Jurkat, Clone E6-1 (cell line): Measurements from ENCODE around the gene TEKT4. TPM values are rescaled to one million over a fixed set of nuclear protein-coding genes. Genes with fewer than 3 reads are reported as not detected.
"Not testable (repeated sequence)": the region's sequence is repeated elsewhere in the genome, so short reads cannot be mapped to it uniquely, and the experiment has no call there.

ENCODE experiments used
- DNase-seq: peaks from one replicate; pipeline ENCODE4 v3.0.0-alpha.2; 2011; ENCODE audit warnings: low read depth, low spot score
- H3K4me3 ChIP-seq: 2 replicates; pipeline ENCODE4 v1.5.1; 2011; ENCODE audit warnings: mild to moderate bottlenecking, low read length, control low read depth, moderate library complexity
- polyA plus RNA-seq: library from polyadenylated mRNA; unstranded; fragments of >200 nt; gene quantifications from one replicate; pipeline ENCODE4 v1.2.1, GENCODE V29; 2012; ENCODE audit warnings: missing spikeins; ENCODE audit not compliant: insufficient read length, insufficient read depth

TEKT4 gene
- not detected for polyA plus RNA-seq

- DNase-seq, result no peak
- H3K4me3 ChIP-seq, result no peak within 1 kb of the TSS
Observed at GRCh38 chr2:94871226-94872087, at the start of gene TEKT4. Gene TEKT4 (plus strand): TSS chr2:94871430. CDS start chr2:94871580, 150 bp downstream.

GRCh38 chr2:94839224-94839623 lies 32.0 kb upstream of the TEKT4 start:
- DNase-seq, H3K4me3 ChIP-seq: not testable (repeated sequence)

- DNase-seq, H3K4me3 ChIP-seq: not testable (repeated sequence)
Observed at GRCh38 chr2:94856856-94857255, 14.4 kb upstream of the TEKT4 start.

GRCh38 chr2:94857367-94858162 lies 13.7 kb upstream of the TEKT4 start:
- DNase-seq, H3K4me3 ChIP-seq: not testable (repeated sequence)

GRCh38 chr2:94858163-94858888 lies 12.9 kb upstream of the TEKT4 start:
- not testable (repeated sequence) for H3K4me3 ChIP-seq, DNase-seq

GRCh38 chr2:94861308-94862152 lies 9.7 kb upstream of the TEKT4 start:
- DNase-seq, result no peak
- H3K4me3 ChIP-seq, result no peak overlapping the region

- H3K4me3 ChIP-seq, DNase-seq: not testable (repeated sequence)
Observed at GRCh38 chr2:94862903-94863302, 8.3 kb upstream of the TEKT4 start.

- DNase-seq, result no peak
- H3K4me3 ChIP-seq, result no peak overlapping the region
Observed at GRCh38 chr2:94869131-94869530, 2.1 kb upstream of the TEKT4 start.

GRCh38 chr2:94869552-94870439 lies 1.4 kb upstream of the TEKT4 start:
- no peak for DNase-seq
- H3K4me3 ChIP-seq, result no peak overlapping the region

GRCh38 chr2:94870440-94871225 lies 597 bp upstream of the TEKT4 start:
- no peak overlapping the region for H3K4me3 ChIP-seq
- DNase-seq, result no peak

- no peak overlapping the region for H3K4me3 ChIP-seq
- no peak for DNase-seq
Observed at GRCh38 chr2:94872088-94872618, 923 bp downstream of the TEKT4 start.

- no peak overlapping the region for H3K4me3 ChIP-seq
Observed at GRCh38 chr2:94872676-94873361, 1.6 kb downstream of the TEKT4 start.

GRCh38 chr2:94873362-94874276 lies 2.4 kb downstream of the TEKT4 start:
- no peak for DNase-seq
- H3K4me3 ChIP-seq, result no peak overlapping the region

More at GRCh38 chr2:94872676-94873361, 1.6 kb downstream of the TEKT4 start:
- no peak for DNase-seq

GRCh38 chr2:94874277-94874997 lies 3.2 kb downstream of the TEKT4 start:
- peak; percentile 40 for DNase-seq
- H3K4me3 ChIP-seq, result no peak overlapping the region
